KOPT-K1 (cell line): ENCODE data around the gene CCDC97.

Experiments used
- H3K27ac ChIP-seq: fragments of 200-600 bp; sonication (generic); 2 replicates; pipeline ENCODE4 v1.5.1; 2016; ENCODE audit warnings: antibody characterized with exemption, mild to moderate bottlenecking, low read depth, low read length; ENCODE audit not compliant: poor library complexity, severe bottlenecking
- H3K36me3 ChIP-seq: fragments of 200-600 bp; sonication (generic); 2 replicates; pipeline ENCODE4 v1.5.1; 2017; ENCODE audit warnings: antibody characterized with exemption, mild to moderate bottlenecking, low read length, moderate library complexity; ENCODE audit not compliant: insufficient read depth
- H3K9me3 ChIP-seq: fragments of 200-600 bp; sonication (generic); 2 replicates; pipeline ENCODE4 v1.5.1; 2017; ENCODE audit warnings: antibody characterized with exemption, low read length, mild to moderate bottlenecking; ENCODE audit not compliant: insufficient read depth, poor library complexity, severe bottlenecking

CCDC97 gene

GRCh38 chr19:41371541-41371940 is 61.6 kb downstream of the CCDC97 start:
- H3K36me3 ChIP-seq: no peaks in the 10 kb centered on the region; the same call in 1 of the 2 replicates
- H3K27ac ChIP-seq: no peak overlapping the region
- H3K9me3 ChIP-seq: no peaks in the 10 kb centered on the region

DNA sequence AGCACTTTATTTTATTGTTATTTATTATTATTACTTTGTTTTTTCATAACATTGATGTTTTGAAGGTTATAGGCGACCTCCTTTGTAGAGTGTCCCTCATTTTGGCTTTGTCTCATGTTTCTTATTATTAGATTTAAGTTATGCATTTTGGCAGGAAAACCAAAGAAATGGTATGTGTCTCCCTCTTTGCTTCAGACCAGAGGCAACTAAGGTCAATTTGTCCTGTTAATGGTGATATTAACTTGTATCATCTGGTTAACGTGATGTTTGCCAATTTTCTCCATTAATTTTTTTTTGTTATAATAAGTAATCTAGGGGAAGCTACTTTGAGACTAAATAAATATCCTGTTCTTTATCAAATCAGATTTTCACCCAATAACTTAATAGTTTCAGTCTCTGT is 62.5 kb downstream of the CCDC97 start:
- no peaks in the 10 kb centered on the region for H3K9me3 ChIP-seq
- no peak overlapping the region for H3K27ac ChIP-seq
- H3K36me3 ChIP-seq: no peaks in the 10 kb centered on the region; the same call in 1 of the 2 replicates

- H3K27ac ChIP-seq: no peak overlapping the region
- no peaks in the 10 kb centered on the region for H3K9me3 ChIP-seq
- peaks cover 7% of the 10 kb centered on the region; the same call in 1 of the 2 replicates for H3K36me3 ChIP-seq
Observed at GRCh38 chr19:41373993-41374392, 64.0 kb downstream of the CCDC97 start.
